WI38 (cell line): Measurements from ENCODE around the gene STK11IP.

ENCODE experiments used
- H3K4me3 ChIP-seq: 2 replicates; pipeline ENCODE4 v1.5.1; 2011; ENCODE audit warnings: low read depth, mild to moderate bottlenecking, control low read depth, low read length
- TF ChIP-seq, protein P1 (sequence below): IDR thresholded peaks from 2 replicates; pipeline ENCODE4 v1.5.1; 2012; ENCODE audit warnings: low read depth, mild to moderate bottlenecking, control low read depth, low read length

Gene STK11IP

GRCh38 chr2:219614076-219614860 lies 16.6 kb downstream of the STK11IP start:
- TF ChIP-seq, protein P1, sequence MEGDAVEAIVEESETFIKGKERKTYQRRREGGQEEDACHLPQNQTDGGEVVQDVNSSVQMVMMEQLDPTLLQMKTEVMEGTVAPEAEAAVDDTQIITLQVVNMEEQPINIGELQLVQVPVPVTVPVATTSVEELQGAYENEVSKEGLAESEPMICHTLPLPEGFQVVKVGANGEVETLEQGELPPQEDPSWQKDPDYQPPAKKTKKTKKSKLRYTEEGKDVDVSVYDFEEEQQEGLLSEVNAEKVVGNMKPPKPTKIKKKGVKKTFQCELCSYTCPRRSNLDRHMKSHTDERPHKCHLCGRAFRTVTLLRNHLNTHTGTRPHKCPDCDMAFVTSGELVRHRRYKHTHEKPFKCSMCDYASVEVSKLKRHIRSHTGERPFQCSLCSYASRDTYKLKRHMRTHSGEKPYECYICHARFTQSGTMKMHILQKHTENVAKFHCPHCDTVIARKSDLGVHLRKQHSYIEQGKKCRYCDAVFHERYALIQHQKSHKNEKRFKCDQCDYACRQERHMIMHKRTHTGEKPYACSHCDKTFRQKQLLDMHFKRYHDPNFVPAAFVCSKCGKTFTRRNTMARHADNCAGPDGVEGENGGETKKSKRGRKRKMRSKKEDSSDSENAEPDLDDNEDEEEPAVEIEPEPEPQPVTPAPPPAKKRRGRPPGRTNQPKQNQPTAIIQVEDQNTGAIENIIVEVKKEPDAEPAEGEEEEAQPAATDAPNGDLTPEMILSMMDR, result no peak

DNA sequence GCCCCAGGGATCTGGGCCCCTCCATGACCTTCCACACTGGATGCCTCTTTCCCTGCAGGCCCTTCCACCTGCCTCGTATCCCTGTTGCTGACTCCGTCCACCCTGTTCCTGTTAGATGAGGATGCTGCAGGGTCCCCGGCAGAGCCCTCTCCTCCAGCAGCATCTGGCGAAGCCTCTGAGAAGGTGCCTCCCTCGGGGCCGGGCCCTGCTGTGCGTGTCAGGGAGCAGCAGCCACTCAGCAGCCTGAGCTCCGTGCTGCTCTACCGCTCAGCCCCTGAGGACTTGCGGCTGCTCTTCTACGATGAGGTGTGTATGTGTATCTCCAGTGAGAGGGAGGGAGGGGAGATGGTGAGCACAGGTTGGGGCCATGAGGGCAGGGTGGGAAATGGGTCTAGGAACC lies 17.4 kb downstream of the STK11IP start:
- TF ChIP-seq, protein P1, result no peak
- H3K4me3 ChIP-seq, result no peak overlapping the region

More at GRCh38 chr2:219614076-219614860, 16.6 kb downstream of the STK11IP start:
- H3K4me3 ChIP-seq, result no peak overlapping the region

GRCh38 chr2:219615894-219616293 lies 18.2 kb downstream of the STK11IP start:
- TF ChIP-seq, protein P1, result no peak
- no peak overlapping the region for H3K4me3 ChIP-seq

DNA sequence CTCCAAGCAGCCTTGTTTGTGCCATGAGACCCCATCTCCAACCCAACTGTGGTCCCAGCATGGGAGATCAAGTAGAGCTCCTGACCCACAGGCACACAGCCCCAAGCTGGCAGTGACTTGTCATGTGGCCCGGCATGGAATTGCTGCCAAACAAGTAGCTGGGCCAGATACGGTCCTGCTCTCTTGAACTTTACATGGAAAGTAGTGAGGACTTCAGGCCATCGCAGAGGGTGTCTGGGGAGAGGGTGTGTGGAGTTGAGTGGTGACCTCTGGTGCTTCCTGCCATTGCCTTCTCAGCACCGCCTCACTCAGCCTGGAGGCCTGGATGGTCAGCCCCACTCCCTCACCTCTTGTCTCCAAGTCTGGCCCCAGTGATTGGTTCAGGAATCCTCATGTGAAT lies 18.9 kb downstream of the STK11IP start:
- TF ChIP-seq, protein P1, result no peak

GRCh38 chr2:219618733-219619122 lies 21.1 kb downstream of the STK11IP start:
- no peak overlapping the region for H3K4me3 ChIP-seq
- TF ChIP-seq, protein P1, result no peak

More for the DNA sequence above, 18.9 kb downstream of the STK11IP start:
- H3K4me3 ChIP-seq, result no peak overlapping the region

GRCh38 chr2:219619235-219619634 lies 21.6 kb downstream of the STK11IP start:
- no peak overlapping the region for H3K4me3 ChIP-seq
- TF ChIP-seq, protein P1, result no peak

GRCh38 chr2:219620546-219620945 lies 22.9 kb downstream of the STK11IP start:
- no peak overlapping the region for H3K4me3 ChIP-seq
- TF ChIP-seq, protein P1, result no peak
